HepG2 (cell line): ENCODE results near the gene TXN2. TPM values are rescaled to one million over a fixed set of nuclear protein-coding genes. Genes with fewer than 3 reads are reported as not detected.
A peak's percentile ranks its signal among the peaks of the same experiment; 100 is the strongest.

Source experiments
- ETV6 ChIP-seq: sonication (generic); formaldehyde crosslinking; conservative IDR thresholded peaks from 2 replicates; pipeline ENCODE4 v1.4.0; 2020; ENCODE audit warnings: missing genetic modification reagents
- FLYWCH1 ChIP-seq: sonication (generic); formaldehyde crosslinking; IDR thresholded peaks from 2 replicates; pipeline ENCODE4 v1.8.1; 2023; ENCODE audit warnings: mild to moderate bottlenecking, missing genetic modification reagents
- GATAD1 ChIP-seq: IDR thresholded peaks from 2 replicates; pipeline ENCODE4 v1.6.1; 2016; ENCODE audit warnings: missing genetic modification reagents, missing compliant biosample characterization
- MTA3 ChIP-seq: sonication (generic); formaldehyde crosslinking; IDR thresholded peaks from 2 replicates; pipeline ENCODE4 v1.4.0; 2020; ENCODE audit warnings: missing genetic modification reagents
- MYNN ChIP-seq: sonication (generic); formaldehyde crosslinking; IDR thresholded peaks from 2 replicates; pipeline ENCODE4 v1.4.0; 2020; ENCODE audit warnings: mild to moderate bottlenecking, low read depth, missing genetic modification reagents
- NAIF1 ChIP-seq: sonication (generic); formaldehyde crosslinking; IDR thresholded peaks from 2 replicates; pipeline ENCODE4 v1.5.0; 2020; ENCODE audit warnings: mild to moderate bottlenecking, missing genetic modification reagents, borderline replicate concordance
- NCOA5 ChIP-seq: sonication (generic); formaldehyde crosslinking; IDR thresholded peaks from 2 replicates; pipeline ENCODE4 v1.4.0; 2020; ENCODE audit warnings: missing genetic modification reagents
- NR2F2 ChIP-seq: IDR thresholded peaks from 2 replicates; pipeline ENCODE4 v1.6.1; 2012; ENCODE audit warnings: low read depth, inconsistent platforms, borderline replicate concordance
- PATZ1 ChIP-seq: sonication (generic); formaldehyde crosslinking; IDR thresholded peaks from 2 replicates; pipeline ENCODE4 v1.4.0; 2020; ENCODE audit warnings: missing genetic modification reagents
- PBX2 ChIP-seq: IDR thresholded peaks from 2 replicates; pipeline ENCODE4 v1.6.1; 2016; ENCODE audit warnings: control low read depth
- POLR2AphosphoS2 ChIP-seq: IDR thresholded peaks from 2 replicates; pipeline ENCODE4 v1.6.1; 2011; ENCODE audit warnings: low read depth, low read length, improper control_type of control experiment
- POLR2G ChIP-seq: fragments of 200-400 bp; formaldehyde crosslinking; IDR thresholded peaks from 2 replicates; pipeline ENCODE4 v1.6.1; 2018; ENCODE audit warnings: mild to moderate bottlenecking, low read depth, low read length, moderate library complexity
- RAD51 ChIP-seq: fragments of 450-650 bp; IDR thresholded peaks from 2 replicates; pipeline ENCODE4 v1.6.1; 2016; ENCODE audit warnings: borderline replicate concordance
- REST ChIP-seq, 2 experiments: IDR thresholded peaks; 2 replicates each; pipeline ENCODE4 v1.6.1; 2011 to 2012; ENCODE audit warnings: low read length in 2 of 2, borderline replicate concordance in 1 of 2, low read depth in 1 of 2, mild to moderate bottlenecking in 1 of 2, moderate library complexity in 1 of 2
- TMF1 ChIP-seq: sonication (generic); formaldehyde crosslinking; IDR thresholded peaks from 2 replicates; pipeline ENCODE4 v1.8.1; 2022; ENCODE audit warnings: low read depth, missing genetic modification reagents
- ZBTB1 ChIP-seq: sonication (generic); formaldehyde crosslinking; IDR thresholded peaks from 2 replicates; pipeline ENCODE4 v1.4.0; 2020; ENCODE audit warnings: missing genetic modification reagents, borderline replicate concordance
- ZFP91 ChIP-seq: sonication (generic); formaldehyde crosslinking; IDR thresholded peaks from 2 replicates; pipeline ENCODE4 v1.9.0; 2022; ENCODE audit warnings: missing genetic modification reagents, mild to moderate bottlenecking, borderline replicate concordance
- ZNF33B ChIP-seq: sonication (generic); formaldehyde crosslinking; IDR thresholded peaks from 2 replicates; pipeline ENCODE4 v1.5.1; 2020; ENCODE audit warnings: mild to moderate bottlenecking, missing genetic modification reagents
- ZNF547 ChIP-seq: sonication (generic); formaldehyde crosslinking; IDR thresholded peaks from 2 replicates; pipeline ENCODE4 v1.5.1; 2020; ENCODE audit warnings: mild to moderate bottlenecking, missing genetic modification reagents
- ZNF737 ChIP-seq: sonication (generic); formaldehyde crosslinking; IDR thresholded peaks from 2 replicates; pipeline ENCODE4 v1.5.0; 2020; ENCODE audit warnings: missing genetic modification reagents, mild to moderate bottlenecking, borderline replicate concordance
- ZNF766 ChIP-seq: sonication (generic); formaldehyde crosslinking; IDR thresholded peaks from 2 replicates; pipeline ENCODE4 v1.5.0; 2020; ENCODE audit warnings: missing genetic modification reagents, borderline replicate concordance
- ZNF775 ChIP-seq: sonication (generic); formaldehyde crosslinking; IDR thresholded peaks from 2 replicates; pipeline ENCODE4 v1.4.0; 2020; ENCODE audit warnings: missing genetic modification reagents, mild to moderate bottlenecking, moderate library complexity, borderline replicate concordance
- ZNF790 ChIP-seq: sonication (generic); formaldehyde crosslinking; IDR thresholded peaks from 2 replicates; pipeline ENCODE4 v1.8.0; 2022; ENCODE audit warnings: missing genetic modification reagents, mild to moderate bottlenecking, borderline replicate concordance
- polyA plus RNA-seq, 8 experiments: library from polyadenylated mRNA; depleted of rRNA in 3 of 8; stranded (reverse) in 7 of 8; unstranded in 1 of 8; fragments of >200 nt; fragmentation: Illumina TruSeq in 4 of 8; extraction: Trizol in 4 of 8; gene quantifications; 2 replicates each; pipeline versions ENCODE4 v1.2.1 to v1.2.3, GENCODE V29; 2011 to 2016; ENCODE audit warnings: low read depth in 4 of 8, missing spikeins in 1 of 8, mixed read lengths in 1 of 8; ENCODE audit not compliant: insufficient read depth in 1 of 8
- total RNA-seq, 5 experiments: library from RNA; depleted of rRNA; stranded (reverse); fragments of >200 nt; fragmentation: Illumina TruSeq; extraction: Trizol; gene quantifications; 2 replicates each; pipeline ENCODE4 v1.2.3, GENCODE V29; 2016; ENCODE audit warnings: low read depth in 1 of 5

Gene TXN2
- total and polyA plus RNA-seq, 2 of the 13 experiments (the other 11 are each of a cell fraction or from before 2014, with no cell fraction given): 41.4 to 109 TPM

GRCh38 chr22:36425977-36426523, 55.4 kb downstream of the TXN2 start (continued):
- no peak for TF ChIP-seq PBX2 (CRISPR knock-in tag)
- TF ChIP-seq ZFP91 (CRISPR knock-in tag): peak; percentile 50; the same call in 1 of the 2 replicates
- TF ChIP-seq ZBTB1: no peak
- TF ChIP-seq NR2F2: peak; percentile 73
- TF ChIP-seq TMF1: no peak
- TF ChIP-seq GATAD1: peak; percentile 31; the same call in 1 of the 2 replicates
- no peak for TF ChIP-seq FLYWCH1 (CRISPR knock-in tag)
- no peak for TF ChIP-seq RAD51
- TF ChIP-seq ZNF766 (CRISPR knock-in tag): 0 out of 2 replicates have a peak, but pooled peaks have one; percentile 25
- no peak for TF ChIP-seq REST (IDR thresholded peaks at IDR 0.05; ENCODE audit: borderline replicate concordance in 1 of 2, low read depth in 1 of 2, low read length in 2 of 2)
- TF ChIP-seq MTA3 (CRISPR knock-in tag): no peak
- TF ChIP-seq POLR2G: peak; percentile 41; the same call in 1 of the 2 replicates
- no peak for TF ChIP-seq ZNF775 (CRISPR knock-in tag)
- no peak for TF ChIP-seq NCOA5 (CRISPR knock-in tag)
- no peak for TF ChIP-seq NAIF1
- no peak for TF ChIP-seq ZNF33B (CRISPR knock-in tag)
- no peak for TF ChIP-seq MYNN (CRISPR knock-in tag)
- peak; percentile 83 for TF ChIP-seq ETV6 (CRISPR knock-in tag)
- TF ChIP-seq POLR2AphosphoS2: no peak
- TF ChIP-seq ZNF737: no peak
- TF ChIP-seq PATZ1: peak; percentile 71
- TF ChIP-seq ZNF547 (CRISPR knock-in tag): no peak
- TF ChIP-seq ZNF790 (CRISPR knock-in tag): no peak
